Activated naive CD8-positive, alpha-beta T cell treated with anti-CD3 and anti-CD28 coated beads, Interleukin-2, amount 50 U/mL, for 24 hours (primary cell): Measurements from ENCODE around the gene MELK.

Source experiments
- ATAC-seq: fragments of 150-1000 bp; cut with Tn5 transposase; one replicate; pipeline ENCODE4 v1.10.0; 2021
- DNase-seq: peaks from one replicate; pipeline ENCODE4 v3.0.0; 2021
- H3K27ac Mint-ChIP-seq: one replicate; pipeline ENCODE4 v1.8.0; 2021; ENCODE audit warnings: mild to moderate bottlenecking, mixed read lengths
- H3K27me3 Mint-ChIP-seq: one replicate; pipeline ENCODE4 v1.8.0; 2021; ENCODE audit warnings: mixed read lengths
- H3K36me3 Mint-ChIP-seq: one replicate; pipeline ENCODE4 v1.8.0; 2021; ENCODE audit warnings: low read depth, mixed read lengths
- H3K4me1 Mint-ChIP-seq: one replicate; pipeline ENCODE4 v1.8.0; 2021; ENCODE audit warnings: mixed read lengths
- H3K4me3 Mint-ChIP-seq: one replicate; pipeline ENCODE4 v1.8.0; 2021; ENCODE audit warnings: mild to moderate bottlenecking, moderate library complexity, mixed read lengths
- H3K9me3 Mint-ChIP-seq: one replicate; pipeline ENCODE4 v1.8.0; 2021; ENCODE audit warnings: mixed read lengths

Gene MELK

GRCh38 chr9:36676091-36676490 lies 103.4 kb downstream of the MELK start:
- Mint-ChIP-seq H3K4me3 (no peak overlapping the region), H3K27ac (peak overlapping the region; percentile 57), H3K9me3 (no peaks in the 10 kb centered on the region), H3K36me3 (peaks cover 64% of the 10 kb centered on the region), H3K27me3 (no peaks in the 10 kb centered on the region), H3K4me1 (peaks cover 31% of the 10 kb centered on the region)
- no peak for DNase-seq
- ATAC-seq = no peak

- DNase-seq (no peak), ATAC-seq (peak; percentile 80)
- Mint-ChIP-seq H3K27ac (peak overlapping the region; percentile 57), H3K9me3 (peaks cover 1% of the 10 kb centered on the region), H3K4me1 (peaks cover 31% of the 10 kb centered on the region), H3K36me3 (peaks cover 60% of the 10 kb centered on the region), H3K27me3 (no peaks in the 10 kb centered on the region), H3K4me3 (no peak overlapping the region)
These were observed 104.2 kb downstream of the MELK start for GRCh38 chr9:36676778-36677485.

- ATAC-seq (no peak), DNase-seq (no peak)
- Mint-ChIP-seq H3K9me3 (peaks cover 4% of the 10 kb centered on the region), H3K4me3 (no peak overlapping the region), H3K4me1 (peaks cover 31% of the 10 kb centered on the region), H3K27me3 (no peaks in the 10 kb centered on the region), H3K36me3 (peaks cover 60% of the 10 kb centered on the region), H3K27ac (no peak overlapping the region)
These were observed 104.9 kb downstream of the MELK start for GRCh38 chr9:36677611-36678010.

GRCh38 chr9:36679710-36680109 lies 107.0 kb downstream of the MELK start:
- ATAC-seq (peak; percentile 39), DNase-seq (no peak)
- Mint-ChIP-seq H3K4me1 (peaks cover 31% of the 10 kb centered on the region), H3K36me3 (peaks cover 56% of the 10 kb centered on the region), H3K27ac (peak overlapping the region; percentile 66), H3K4me3 (no peak overlapping the region), H3K9me3 (peaks cover 12% of the 10 kb centered on the region), H3K27me3 (no peaks in the 10 kb centered on the region)

- peaks cover 6% of the 10 kb centered on the region for H3K27me3 Mint-ChIP-seq
- H3K4me1 Mint-ChIP-seq = no peaks in the 10 kb centered on the region
- no peak overlapping the region for H3K4me3 Mint-ChIP-seq
- DNase-seq (no peak), ATAC-seq (no peak)
- peaks cover 12% of the 10 kb centered on the region for H3K9me3 Mint-ChIP-seq
- H3K36me3 Mint-ChIP-seq = peaks cover 12% of the 10 kb centered on the region
- no peak overlapping the region for H3K27ac Mint-ChIP-seq
These were observed 113.8 kb downstream of the MELK start for GRCh38 chr9:36686471-36686870.

- no peaks in the 10 kb centered on the region for H3K4me1 Mint-ChIP-seq
- no peak overlapping the region for H3K27ac Mint-ChIP-seq
- ATAC-seq (no peak), DNase-seq (no peak)
- no peaks in the 10 kb centered on the region for H3K9me3 Mint-ChIP-seq
- no peaks in the 10 kb centered on the region for H3K36me3 Mint-ChIP-seq
- no peak overlapping the region for H3K4me3 Mint-ChIP-seq
- peaks cover 6% of the 10 kb centered on the region for H3K27me3 Mint-ChIP-seq
These were observed 117.9 kb downstream of the MELK start for GRCh38 chr9:36690412-36691168.

- DNase-seq = no peak
- no peaks in the 10 kb centered on the region for H3K9me3 Mint-ChIP-seq
- H3K4me1 Mint-ChIP-seq = no peaks in the 10 kb centered on the region
- H3K4me3 Mint-ChIP-seq = no peak overlapping the region
- no peak overlapping the region for H3K27ac Mint-ChIP-seq
- H3K36me3 Mint-ChIP-seq = no peaks in the 10 kb centered on the region
- peaks cover 9% of the 10 kb centered on the region for H3K27me3 Mint-ChIP-seq
- no peak for ATAC-seq
These were observed 119.0 kb downstream of the MELK start for GRCh38 chr9:36691671-36692070.

GRCh38 chr9:36698984-36699383 lies 126.3 kb downstream of the MELK start:
- DNase-seq (no peak), ATAC-seq (no peak)
- H3K36me3 Mint-ChIP-seq = peaks cover 6% of the 10 kb centered on the region
- peaks cover 17% of the 10 kb centered on the region for H3K27me3 Mint-ChIP-seq
- H3K4me3 Mint-ChIP-seq = no peak overlapping the region
- H3K27ac Mint-ChIP-seq = no peak overlapping the region
- H3K9me3 Mint-ChIP-seq = peaks cover 28% of the 10 kb centered on the region
- H3K4me1 Mint-ChIP-seq = no peaks in the 10 kb centered on the region

GRCh38 chr9:36704148-36704547 lies 131.5 kb downstream of the MELK start:
- Mint-ChIP-seq H3K36me3 (peaks cover 4% of the 10 kb centered on the region), H3K27me3 (peaks cover 17% of the 10 kb centered on the region), H3K4me1 (no peaks in the 10 kb centered on the region), H3K9me3 (peaks cover 8% of the 10 kb centered on the region), H3K4me3 (no peak overlapping the region), H3K27ac (no peak overlapping the region)
- ATAC-seq (no peak), DNase-seq (no peak)

- ATAC-seq = no peak
- Mint-ChIP-seq H3K4me1 (no peaks in the 10 kb centered on the region), H3K4me3 (no peak overlapping the region), H3K27me3 (no peaks in the 10 kb centered on the region), H3K9me3 (peaks cover 6% of the 10 kb centered on the region), H3K36me3 (no peaks in the 10 kb centered on the region), H3K27ac (no peak overlapping the region)
- DNase-seq = no peak
These were observed 141.1 kb downstream of the MELK start for GRCh38 chr9:36713515-36714490.

- ATAC-seq (no peak), DNase-seq (no peak)
- Mint-ChIP-seq H3K27ac (no peak overlapping the region), H3K9me3 (peaks cover 6% of the 10 kb centered on the region), H3K4me1 (no peaks in the 10 kb centered on the region), H3K36me3 (no peaks in the 10 kb centered on the region), H3K4me3 (no peak overlapping the region), H3K27me3 (no peaks in the 10 kb centered on the region)
These were observed 143.8 kb downstream of the MELK start for GRCh38 chr9:36716496-36716895.

GRCh38 chr9:36717276-36717675 lies 144.6 kb downstream of the MELK start:
- Mint-ChIP-seq H3K27me3 (no peaks in the 10 kb centered on the region), H3K4me1 (no peaks in the 10 kb centered on the region), H3K27ac (no peak overlapping the region), H3K9me3 (peaks cover 6% of the 10 kb centered on the region), H3K36me3 (no peaks in the 10 kb centered on the region), H3K4me3 (no peak overlapping the region)
- no peak for DNase-seq
- no peak for ATAC-seq

- Mint-ChIP-seq H3K27me3 (no peaks in the 10 kb centered on the region), H3K27ac (no peak overlapping the region), H3K36me3 (no peaks in the 10 kb centered on the region), H3K4me3 (no peak overlapping the region), H3K9me3 (no peaks in the 10 kb centered on the region), H3K4me1 (no peaks in the 10 kb centered on the region)
- no peak for ATAC-seq
- no peak for DNase-seq
These were observed 145.9 kb downstream of the MELK start for GRCh38 chr9:36718612-36719011.

GRCh38 chr9:36720043-36720442 lies 147.3 kb downstream of the MELK start:
- no peaks in the 10 kb centered on the region for H3K36me3 Mint-ChIP-seq

More at GRCh38 chr9:36720043-36720442, 147.3 kb downstream of the MELK start:
- H3K27ac Mint-ChIP-seq = no peak overlapping the region
- no peaks in the 10 kb centered on the region for H3K9me3 Mint-ChIP-seq
- H3K27me3 Mint-ChIP-seq = no peaks in the 10 kb centered on the region
- no peaks in the 10 kb centered on the region for H3K4me1 Mint-ChIP-seq
- DNase-seq (no peak), ATAC-seq (no peak)
- H3K4me3 Mint-ChIP-seq = no peak overlapping the region
